ENCODE data around the gene PTPRN2.

Gene PTPRN2

DNA sequence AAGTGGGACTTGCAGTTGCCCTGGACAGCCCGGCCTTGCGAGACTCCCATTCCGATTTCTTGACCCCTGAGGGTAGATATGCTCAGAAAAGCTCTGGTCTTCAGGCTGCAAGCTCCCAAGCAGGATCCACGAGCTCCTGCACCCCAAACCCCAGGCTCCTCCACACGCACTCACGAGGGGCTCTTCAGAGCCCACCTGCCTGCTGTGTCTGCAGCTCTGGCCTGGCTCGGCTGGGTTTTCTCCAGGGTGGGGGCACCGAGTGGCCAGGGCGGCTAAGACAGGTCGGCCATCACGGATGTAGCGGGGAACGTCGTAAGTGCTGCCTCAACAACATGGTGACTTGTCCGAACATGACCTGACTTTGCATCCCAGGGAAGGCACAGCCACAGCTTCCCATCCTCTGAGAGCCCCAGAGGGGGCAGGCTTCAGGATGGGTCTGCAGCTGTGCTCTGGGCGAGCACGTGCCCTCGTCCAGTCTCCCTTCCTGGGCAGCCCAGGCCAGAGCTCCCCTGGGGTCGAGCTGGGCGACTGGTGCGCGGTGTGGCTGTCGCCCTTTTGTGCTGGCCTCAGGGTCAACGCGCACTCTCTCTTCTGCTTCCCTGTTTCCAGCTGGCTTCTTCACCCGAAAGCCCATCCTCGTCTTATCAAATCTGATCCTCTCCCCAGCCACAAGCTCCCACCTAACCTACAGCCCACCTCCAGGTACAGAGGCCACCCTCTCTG lies 835.5 kb downstream of the PTPRN2 start:
- H3K4me3 ChIP-seq: no peak overlapping the region
- TF ChIP-seq, protein P1, sequence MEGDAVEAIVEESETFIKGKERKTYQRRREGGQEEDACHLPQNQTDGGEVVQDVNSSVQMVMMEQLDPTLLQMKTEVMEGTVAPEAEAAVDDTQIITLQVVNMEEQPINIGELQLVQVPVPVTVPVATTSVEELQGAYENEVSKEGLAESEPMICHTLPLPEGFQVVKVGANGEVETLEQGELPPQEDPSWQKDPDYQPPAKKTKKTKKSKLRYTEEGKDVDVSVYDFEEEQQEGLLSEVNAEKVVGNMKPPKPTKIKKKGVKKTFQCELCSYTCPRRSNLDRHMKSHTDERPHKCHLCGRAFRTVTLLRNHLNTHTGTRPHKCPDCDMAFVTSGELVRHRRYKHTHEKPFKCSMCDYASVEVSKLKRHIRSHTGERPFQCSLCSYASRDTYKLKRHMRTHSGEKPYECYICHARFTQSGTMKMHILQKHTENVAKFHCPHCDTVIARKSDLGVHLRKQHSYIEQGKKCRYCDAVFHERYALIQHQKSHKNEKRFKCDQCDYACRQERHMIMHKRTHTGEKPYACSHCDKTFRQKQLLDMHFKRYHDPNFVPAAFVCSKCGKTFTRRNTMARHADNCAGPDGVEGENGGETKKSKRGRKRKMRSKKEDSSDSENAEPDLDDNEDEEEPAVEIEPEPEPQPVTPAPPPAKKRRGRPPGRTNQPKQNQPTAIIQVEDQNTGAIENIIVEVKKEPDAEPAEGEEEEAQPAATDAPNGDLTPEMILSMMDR (IDR thresholded peaks at IDR 0.05): no peak
- no peak for DNase-seq (ENCODE audit: low spot score)
- H3K27ac ChIP-seq: no peak overlapping the region

DNA sequence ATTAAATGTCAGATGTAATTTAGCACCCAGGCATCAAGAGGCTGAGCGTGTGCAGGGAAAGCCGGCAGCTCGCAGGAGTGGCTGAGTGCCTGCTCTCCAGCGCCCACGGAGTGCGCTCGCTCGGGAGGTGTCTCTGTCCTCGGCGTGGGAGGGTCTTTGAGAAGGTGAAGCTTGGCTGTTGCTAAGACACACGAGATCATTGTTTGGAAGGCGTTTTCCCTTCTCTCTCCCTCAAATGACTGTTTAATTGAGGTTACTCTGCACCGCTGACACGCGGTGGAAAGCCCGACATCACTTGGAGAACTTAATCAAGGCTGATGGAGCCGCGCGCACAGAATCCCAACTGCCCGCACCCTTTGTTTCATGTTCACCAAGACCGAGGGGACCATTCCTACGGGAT lies 836.2 kb downstream of the PTPRN2 start:
- no peak for DNase-seq (ENCODE audit: low spot score)
- H3K27ac ChIP-seq: no peak overlapping the region
- TF ChIP-seq, protein P1 (IDR thresholded peaks at IDR 0.05): no peak

DNA sequence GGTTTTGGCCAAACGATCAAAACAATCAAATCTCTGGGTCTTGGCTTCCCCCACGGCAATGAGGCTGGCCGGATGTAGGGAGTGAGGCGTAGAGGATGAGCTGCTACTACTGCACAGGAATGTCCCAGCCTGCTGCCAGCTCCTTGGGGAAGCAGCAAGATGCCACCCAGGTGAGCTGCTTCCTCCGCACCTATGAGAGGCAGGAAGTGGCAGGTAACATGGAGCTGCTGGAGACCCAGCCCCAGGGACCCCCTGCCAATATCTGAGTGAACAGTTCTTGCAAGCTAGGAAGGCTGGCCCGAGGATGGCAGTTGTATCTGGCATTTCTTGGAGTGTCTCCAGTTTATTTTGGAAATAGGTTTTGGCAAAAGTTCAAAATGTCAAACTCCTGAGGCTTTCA lies 837.3 kb downstream of the PTPRN2 start:
- TF ChIP-seq, protein P1 (IDR thresholded peaks at IDR 0.05): no peak
- H3K4me3 ChIP-seq: no peak overlapping the region
- DNase-seq (ENCODE audit: low spot score): no peak
- H3K27ac ChIP-seq: no peak overlapping the region

More for the DNA sequence above, 836.2 kb downstream of the PTPRN2 start:
- no peak overlapping the region for H3K4me3 ChIP-seq

DNA sequence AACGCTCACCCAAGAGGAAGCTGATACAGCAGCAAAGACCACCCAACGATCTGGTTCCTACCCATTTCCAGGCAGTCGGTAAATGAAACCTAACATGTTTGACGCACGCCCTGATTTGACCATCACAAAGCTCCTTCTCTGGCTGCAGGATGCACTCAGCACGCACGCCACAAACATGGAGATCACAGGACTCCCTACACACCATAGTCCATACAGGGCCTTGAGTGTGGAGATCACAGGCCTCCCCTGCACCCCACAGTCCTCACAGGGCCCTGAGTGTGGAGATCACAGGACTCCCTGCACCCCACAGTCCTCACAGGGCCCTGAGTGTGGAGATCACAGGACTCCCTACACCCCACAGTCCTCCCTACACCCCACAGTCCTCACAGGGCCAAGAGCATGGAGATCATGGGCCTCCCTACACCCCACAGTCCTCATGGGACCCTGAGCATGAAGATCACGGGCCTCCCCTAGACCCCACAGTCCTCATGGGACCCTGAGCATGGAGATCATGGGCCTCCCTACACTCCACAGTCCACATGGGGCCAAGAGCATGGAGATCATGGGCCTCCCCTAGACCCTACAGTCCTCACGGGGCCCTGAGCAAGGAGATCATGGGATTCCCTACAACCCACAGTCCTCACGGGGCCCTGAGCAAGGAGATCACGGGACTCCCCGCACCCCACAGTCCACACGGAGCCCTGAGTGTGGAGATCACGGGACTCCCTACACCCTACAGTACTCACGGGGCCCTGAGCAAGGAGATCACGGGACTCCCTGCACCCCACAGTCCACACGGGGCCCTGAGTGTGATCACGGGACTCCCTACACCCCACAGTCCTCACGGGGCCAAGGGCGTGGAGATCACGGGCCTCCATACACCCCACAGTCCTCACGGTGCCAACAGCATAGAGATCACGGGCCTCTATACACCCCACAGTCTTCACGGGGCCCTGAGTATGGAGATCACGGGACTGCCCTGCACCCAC lies 841.6 kb downstream of the PTPRN2 start:
- no peak for DNase-seq (ENCODE audit: low spot score)
- TF ChIP-seq, protein P1 (IDR thresholded peaks at IDR 0.05): no peak
- no peak overlapping the region for H3K27ac ChIP-seq

DNA sequence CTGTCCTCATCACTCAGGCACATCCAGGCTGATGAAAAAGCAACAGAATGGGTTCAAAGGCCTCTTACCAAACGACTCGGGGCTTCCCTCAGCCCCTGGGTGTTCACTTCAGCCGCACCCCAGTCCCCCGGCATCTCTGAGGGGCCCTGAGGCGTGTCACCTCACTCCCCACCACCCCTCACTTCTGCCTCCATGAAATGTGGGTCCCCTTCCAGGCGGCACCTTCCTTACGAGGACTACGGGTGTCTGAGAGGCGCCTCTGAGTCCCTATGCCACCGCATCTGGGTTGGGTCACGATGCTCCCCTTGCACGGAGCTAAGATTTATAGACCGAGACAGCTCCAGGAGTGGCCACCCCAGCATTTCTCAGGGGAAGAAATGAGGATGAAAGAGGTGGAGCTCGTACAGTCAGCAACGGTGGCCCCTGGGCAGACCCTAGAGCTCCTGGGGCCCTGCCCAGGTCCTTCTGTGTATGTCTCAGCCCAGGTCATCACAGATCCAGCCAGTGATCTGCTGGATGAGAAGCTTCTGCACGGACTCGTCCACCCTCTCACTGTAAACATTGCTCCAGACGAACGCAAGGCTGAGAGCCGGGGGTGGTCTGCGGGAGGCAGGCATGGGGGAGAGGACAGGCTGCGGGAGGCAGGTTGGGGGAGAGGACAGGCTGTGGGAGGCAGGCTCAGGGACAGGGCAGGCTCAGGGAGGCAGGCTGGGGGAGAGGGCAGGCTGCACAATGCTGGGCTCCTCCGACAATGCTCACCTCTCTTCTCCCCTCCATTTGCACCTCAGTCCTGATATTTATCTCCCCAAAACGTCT lies 842.6 kb downstream of the PTPRN2 start:
- H3K27ac ChIP-seq: no peak overlapping the region
- DNase-seq (ENCODE audit: low spot score): no peak
- no peak overlapping the region for H3K4me3 ChIP-seq
- TF ChIP-seq, protein P1 (IDR thresholded peaks at IDR 0.05): no peak

More for the DNA sequence above, 841.6 kb downstream of the PTPRN2 start:
- no peak overlapping the region for H3K4me3 ChIP-seq

DNA sequence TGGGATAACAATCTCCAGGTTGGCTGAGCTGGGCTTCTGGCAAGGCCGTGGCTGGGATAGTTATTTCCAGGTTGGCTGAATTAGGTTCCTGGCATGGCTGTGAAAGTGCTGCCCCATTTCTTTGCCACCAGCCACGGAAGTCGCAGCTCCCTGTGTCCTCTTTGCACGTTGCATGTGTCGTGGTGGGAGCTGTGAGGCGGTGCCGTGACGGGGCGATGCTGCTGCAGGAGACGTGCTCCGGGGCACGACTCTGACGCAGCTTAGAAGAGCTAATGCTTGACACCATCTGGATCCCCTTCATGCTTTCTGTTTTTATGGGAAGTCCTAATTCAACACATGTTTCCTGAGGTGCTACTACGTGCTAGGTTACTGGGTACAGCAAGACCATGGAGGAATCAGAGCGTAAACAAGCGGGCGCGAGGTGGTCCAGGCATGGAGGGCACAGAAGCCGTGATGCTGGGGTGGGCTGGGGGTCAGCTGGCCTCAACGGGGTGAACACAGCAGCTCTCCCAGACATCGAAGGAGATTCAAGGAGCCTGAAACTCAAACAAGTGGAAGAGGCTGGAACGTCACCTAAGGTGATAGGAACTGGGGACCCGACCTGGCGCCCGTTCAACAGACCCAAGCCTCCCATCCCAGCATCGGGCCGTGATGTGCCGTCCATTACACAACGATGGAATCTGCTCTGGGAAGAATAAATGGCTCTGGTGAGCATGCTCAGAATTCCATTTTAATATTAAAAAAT lies 843.7 kb downstream of the PTPRN2 start:
- TF ChIP-seq, protein P1 (IDR thresholded peaks at IDR 0.05): no peak
- Histone ChIP-seq H3K27ac (no peak overlapping the region), H3K4me3 (no peak overlapping the region)
- DNase-seq (ENCODE audit: low spot score): no peak
